Embryonic facial prominence (tissue), 1 donor: ENCODE results near the gene AKIRIN1.
"Not testable (repeated sequence)": the region's sequence is repeated elsewhere in the genome, so short reads cannot be mapped to it uniquely, and the experiment has no call there.

ENCODE experiments used
- DNase-seq: peaks from one replicate; pipeline ENCODE4 v3.0.0-alpha.2; 2016; ENCODE audit errors: extremely low spot score

AKIRIN1 gene

GRCh38 chr1:39045231-39045630 is 54.2 kb downstream of the AKIRIN1 start:
- DNase-seq = no peak

GRCh38 chr1:39046613-39047210 is 55.6 kb downstream of the AKIRIN1 start:
- DNase-seq = no peak

- DNase-seq = no peak
These were observed 56.5 kb downstream of the AKIRIN1 start for GRCh38 chr1:39047374-39048229.

GRCh38 chr1:39048745-39049370 is 57.8 kb downstream of the AKIRIN1 start:
- DNase-seq = no peak

GRCh38 chr1:39050001-39050400 is 58.9 kb downstream of the AKIRIN1 start:
- no peak for DNase-seq

- not testable (repeated sequence) for DNase-seq
These were observed 60.2 kb downstream of the AKIRIN1 start for GRCh38 chr1:39051193-39051850.

- DNase-seq = no peak
These were observed 60.9 kb downstream of the AKIRIN1 start for GRCh38 chr1:39051956-39052355.

GRCh38 chr1:39055213-39055710 is 64.2 kb downstream of the AKIRIN1 start:
- DNase-seq = not testable (repeated sequence)
